Measurements from ENCODE around the gene ASTN2.

- TF ChIP-seq, protein P1, sequence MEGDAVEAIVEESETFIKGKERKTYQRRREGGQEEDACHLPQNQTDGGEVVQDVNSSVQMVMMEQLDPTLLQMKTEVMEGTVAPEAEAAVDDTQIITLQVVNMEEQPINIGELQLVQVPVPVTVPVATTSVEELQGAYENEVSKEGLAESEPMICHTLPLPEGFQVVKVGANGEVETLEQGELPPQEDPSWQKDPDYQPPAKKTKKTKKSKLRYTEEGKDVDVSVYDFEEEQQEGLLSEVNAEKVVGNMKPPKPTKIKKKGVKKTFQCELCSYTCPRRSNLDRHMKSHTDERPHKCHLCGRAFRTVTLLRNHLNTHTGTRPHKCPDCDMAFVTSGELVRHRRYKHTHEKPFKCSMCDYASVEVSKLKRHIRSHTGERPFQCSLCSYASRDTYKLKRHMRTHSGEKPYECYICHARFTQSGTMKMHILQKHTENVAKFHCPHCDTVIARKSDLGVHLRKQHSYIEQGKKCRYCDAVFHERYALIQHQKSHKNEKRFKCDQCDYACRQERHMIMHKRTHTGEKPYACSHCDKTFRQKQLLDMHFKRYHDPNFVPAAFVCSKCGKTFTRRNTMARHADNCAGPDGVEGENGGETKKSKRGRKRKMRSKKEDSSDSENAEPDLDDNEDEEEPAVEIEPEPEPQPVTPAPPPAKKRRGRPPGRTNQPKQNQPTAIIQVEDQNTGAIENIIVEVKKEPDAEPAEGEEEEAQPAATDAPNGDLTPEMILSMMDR (conservative IDR thresholded peaks at IDR 0.05; ENCODE audit: low read depth in 2 of 2), result no peak
- TF ChIP-seq EZH2phosphoT487 (IDR thresholded peaks at IDR 0.05; ENCODE audit: unreplicated experiment) (no peak), POLR2AphosphoS5 (IDR thresholded peaks at IDR 0.05; ENCODE audit: low read depth) (no peak), JUNB (IDR thresholded peaks at IDR 0.05; ENCODE audit: unreplicated experiment) (no peak), REST (IDR thresholded peaks at IDR 0.05; ENCODE audit: unreplicated experiment) (no peak), EZH2 (IDR thresholded peaks at IDR 0.05; ENCODE audit: low read depth, unreplicated experiment) (no peak), NANOG (IDR thresholded peaks at IDR 0.05; ENCODE audit: borderline replicate concordance) (no peak), CREB1 (CRISPR knock-in tag; IDR thresholded peaks at IDR 0.05; ENCODE audit: low read depth) (no peak), STAT1 (IDR thresholded peaks at IDR 0.05; ENCODE audit: unreplicated experiment) (no peak)
- TF ChIP-seq, protein P2, sequence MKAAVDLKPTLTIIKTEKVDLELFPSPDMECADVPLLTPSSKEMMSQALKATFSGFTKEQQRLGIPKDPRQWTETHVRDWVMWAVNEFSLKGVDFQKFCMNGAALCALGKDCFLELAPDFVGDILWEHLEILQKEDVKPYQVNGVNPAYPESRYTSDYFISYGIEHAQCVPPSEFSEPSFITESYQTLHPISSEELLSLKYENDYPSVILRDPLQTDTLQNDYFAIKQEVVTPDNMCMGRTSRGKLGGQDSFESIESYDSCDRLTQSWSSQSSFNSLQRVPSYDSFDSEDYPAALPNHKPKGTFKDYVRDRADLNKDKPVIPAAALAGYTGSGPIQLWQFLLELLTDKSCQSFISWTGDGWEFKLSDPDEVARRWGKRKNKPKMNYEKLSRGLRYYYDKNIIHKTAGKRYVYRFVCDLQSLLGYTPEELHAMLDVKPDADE (IDR thresholded peaks at IDR 0.05), result no peak
Observed at GRCh38 chr9:116873937-116874914, 540.6 kb downstream of the ASTN2 start.

Measured in GM23338 (cell line).